ENCODE data around the gene PTGDR. TPM values are rescaled to one million over a fixed set of nuclear protein-coding genes. Genes with fewer than 3 reads are reported as not detected.

Gene PTGDR
- total RNA-seq, 4 donors from 2014 or later, result 1.0 to 3.0 (median 1.9) TPM

DNA sequence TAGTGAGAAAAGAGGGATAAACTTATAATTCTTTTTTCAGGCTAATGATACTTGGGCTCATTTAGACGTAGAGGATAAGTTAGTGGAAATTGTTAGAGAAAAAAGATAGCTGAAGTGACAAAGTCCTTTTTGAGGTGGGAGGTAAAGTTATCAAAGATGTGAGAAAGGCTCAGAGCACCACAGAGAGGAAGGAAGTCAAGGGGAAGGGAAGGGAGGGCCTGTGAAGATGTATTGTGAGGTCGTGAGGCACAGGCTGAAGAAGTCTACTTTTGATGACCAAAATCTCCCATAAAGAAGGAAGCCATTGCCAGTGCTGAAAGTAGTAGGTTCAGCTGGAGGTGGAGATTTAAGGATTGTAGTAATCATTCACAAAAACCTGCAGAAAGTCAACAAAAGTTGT is 19.4 kb upstream of the PTGDR start:
- TF ChIP-seq, protein P1, sequence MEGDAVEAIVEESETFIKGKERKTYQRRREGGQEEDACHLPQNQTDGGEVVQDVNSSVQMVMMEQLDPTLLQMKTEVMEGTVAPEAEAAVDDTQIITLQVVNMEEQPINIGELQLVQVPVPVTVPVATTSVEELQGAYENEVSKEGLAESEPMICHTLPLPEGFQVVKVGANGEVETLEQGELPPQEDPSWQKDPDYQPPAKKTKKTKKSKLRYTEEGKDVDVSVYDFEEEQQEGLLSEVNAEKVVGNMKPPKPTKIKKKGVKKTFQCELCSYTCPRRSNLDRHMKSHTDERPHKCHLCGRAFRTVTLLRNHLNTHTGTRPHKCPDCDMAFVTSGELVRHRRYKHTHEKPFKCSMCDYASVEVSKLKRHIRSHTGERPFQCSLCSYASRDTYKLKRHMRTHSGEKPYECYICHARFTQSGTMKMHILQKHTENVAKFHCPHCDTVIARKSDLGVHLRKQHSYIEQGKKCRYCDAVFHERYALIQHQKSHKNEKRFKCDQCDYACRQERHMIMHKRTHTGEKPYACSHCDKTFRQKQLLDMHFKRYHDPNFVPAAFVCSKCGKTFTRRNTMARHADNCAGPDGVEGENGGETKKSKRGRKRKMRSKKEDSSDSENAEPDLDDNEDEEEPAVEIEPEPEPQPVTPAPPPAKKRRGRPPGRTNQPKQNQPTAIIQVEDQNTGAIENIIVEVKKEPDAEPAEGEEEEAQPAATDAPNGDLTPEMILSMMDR (IDR thresholded peaks at IDR 0.05; ENCODE audit: low read depth), result no peak

DNA sequence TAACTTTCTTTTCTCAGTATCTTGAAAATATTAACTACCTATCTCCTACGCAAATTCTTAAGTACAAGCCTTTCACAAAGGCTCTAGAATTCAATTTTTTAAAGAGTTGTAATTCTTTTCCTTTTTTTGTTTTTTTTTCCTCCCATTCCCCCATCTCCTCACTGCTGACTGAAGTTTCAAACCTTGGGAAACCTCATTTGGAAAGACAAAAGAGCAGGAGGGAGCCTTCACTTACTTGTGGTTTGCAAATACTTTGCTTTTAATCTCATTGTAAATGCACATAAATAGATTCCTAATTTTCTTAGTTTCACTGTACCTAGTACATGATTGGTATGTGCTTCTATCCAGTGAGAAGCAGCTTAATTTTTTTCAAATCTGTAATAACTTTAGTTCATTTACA is 15.8 kb upstream of the PTGDR start:
- TF ChIP-seq, protein P1 (IDR thresholded peaks at IDR 0.05; ENCODE audit: low read depth), result no peak

DNA sequence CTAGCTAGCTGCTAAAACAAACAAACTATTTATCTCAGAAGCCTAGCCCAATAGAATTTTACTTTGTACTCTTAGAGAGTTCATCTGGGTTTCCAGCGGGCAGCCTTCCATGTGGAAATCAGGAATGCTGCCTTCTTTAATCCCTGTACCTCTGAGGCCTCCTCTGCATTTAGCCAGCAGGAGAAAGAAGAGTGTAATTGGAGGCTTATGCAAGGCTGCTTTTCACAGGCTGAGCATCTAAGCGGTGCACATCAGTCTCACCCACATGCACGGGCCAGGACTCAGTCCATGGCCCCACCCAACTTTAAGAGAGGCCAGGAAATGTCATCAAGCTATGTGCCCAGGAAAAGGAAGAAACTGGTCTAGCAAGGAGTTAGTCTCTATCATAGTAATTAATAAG is 14.0 kb upstream of the PTGDR start:
- TF ChIP-seq, protein P1 (IDR thresholded peaks at IDR 0.05; ENCODE audit: low read depth), result no peak

DNA sequence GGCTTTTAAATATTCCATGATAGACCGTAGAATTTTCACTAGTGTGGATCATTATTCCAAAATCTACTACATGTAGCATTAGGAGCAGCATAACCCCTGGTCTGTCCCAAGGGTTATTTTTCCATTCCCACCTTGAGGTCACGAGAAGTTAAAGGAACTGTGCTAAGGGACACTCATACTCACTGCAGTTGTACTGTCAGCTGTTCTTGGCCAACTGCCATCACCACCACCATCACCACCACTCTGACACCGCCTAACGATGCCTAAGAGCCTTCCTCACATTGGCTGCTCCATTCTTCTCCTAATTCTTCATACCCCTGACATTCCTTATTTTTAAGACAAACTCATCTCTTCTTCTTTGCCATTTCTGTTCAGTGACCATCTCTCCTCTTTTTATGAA is 13.4 kb upstream of the PTGDR start:
- TF ChIP-seq, protein P1 (IDR thresholded peaks at IDR 0.05; ENCODE audit: low read depth), result no peak

DNA sequence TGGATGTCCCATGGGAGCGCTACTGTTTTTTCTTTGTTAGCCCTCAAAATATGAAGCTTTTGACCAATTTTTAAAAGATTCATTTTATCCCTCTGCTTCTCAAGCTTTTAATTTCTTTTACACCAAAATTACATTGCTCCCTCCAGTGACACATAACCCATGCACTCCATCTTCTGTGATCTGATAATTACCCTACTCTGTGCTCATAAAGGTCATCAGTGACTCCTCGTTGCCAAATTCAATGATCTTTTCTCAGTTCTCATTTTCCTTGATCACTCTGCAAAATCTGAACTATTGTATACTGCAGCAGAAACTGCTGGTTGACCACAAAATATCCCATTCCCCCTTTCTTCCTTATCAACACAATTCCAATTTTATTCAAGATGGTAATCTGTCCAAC is 8.7 kb upstream of the PTGDR start:
- TF ChIP-seq, protein P1 (IDR thresholded peaks at IDR 0.05; ENCODE audit: low read depth), result no peak

DNA sequence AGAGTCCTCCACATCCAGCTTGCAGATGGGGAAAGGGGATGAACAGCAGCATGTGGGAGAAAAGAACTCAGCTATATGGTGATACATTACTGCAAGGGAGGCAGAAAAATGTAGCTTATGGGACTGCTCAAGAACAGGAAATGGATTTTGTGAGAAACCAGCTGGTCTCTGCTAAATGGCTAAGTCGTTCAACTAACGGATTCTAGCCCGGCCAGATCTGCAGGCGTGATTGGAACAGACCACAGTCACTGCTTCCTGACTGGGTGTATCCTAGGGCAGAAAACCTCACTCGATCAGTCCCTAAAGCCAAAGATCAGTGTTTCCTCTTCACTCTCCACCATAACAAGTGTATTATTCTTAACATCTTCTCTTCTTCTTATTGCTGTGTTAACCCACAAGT is 8.1 kb upstream of the PTGDR start:
- TF ChIP-seq, protein P1 (IDR thresholded peaks at IDR 0.05; ENCODE audit: low read depth), result no peak

DNA sequence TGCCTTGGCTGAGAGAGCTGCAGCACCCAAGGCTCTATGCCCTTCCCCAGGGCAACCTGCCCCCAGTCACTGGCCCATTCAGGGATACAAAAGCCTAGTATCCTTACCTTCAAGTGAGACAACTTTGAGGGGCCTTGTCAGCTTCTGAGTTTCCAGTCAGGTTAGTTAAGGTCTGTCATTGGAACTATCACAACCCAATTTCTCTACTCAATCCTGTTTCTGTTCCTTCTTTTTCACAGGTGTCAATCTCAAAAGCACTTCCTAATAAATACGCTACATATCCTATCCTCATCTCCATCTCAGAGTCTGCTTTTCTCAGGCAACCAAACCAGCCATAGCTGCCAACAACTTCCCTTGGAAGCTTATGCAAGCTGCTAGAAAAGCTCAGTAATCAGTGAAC is 4.9 kb upstream of the PTGDR start:
- TF ChIP-seq, protein P1 (IDR thresholded peaks at IDR 0.05; ENCODE audit: low read depth), result no peak

Measured in subcutaneous adipose tissue (tissue), 4 donors.